Calu3 (cell line): Measurements from ENCODE around the gene ACTA1. TPM values are rescaled to one million over a fixed set of nuclear protein-coding genes. Genes with fewer than 3 reads are reported as not detected.
"Not testable (repeated sequence)": the region's sequence is repeated elsewhere in the genome, so short reads cannot be mapped to it uniquely, and the experiment has no call there.

Source experiments
- BruUV-seq: library from RNA; stranded (reverse); fragments of 400-500 nt; replicated peaks from 2 replicates; lab custom pipeline; 2021; lab: Mats Ljungman, UMichigan
- CTCF ChIA-PET: fragments of 300-600 bp; sonication (Branson Sonifier 250); formaldehyde crosslinking; loops from one replicate; lab custom pipeline; 2022; ENCODE audit warnings: antibody characterized with exemption; lab: Charles Lee
- DNase-seq: peaks from one replicate; pipeline ENCODE4 v3.0.0; 2022
- H3K27ac Mint-ChIP-seq: one replicate; pipeline ENCODE4 v1.8.0; 2022; ENCODE audit warnings: mixed read lengths; ENCODE audit not compliant: unreplicated experiment
- H3K27me3 Mint-ChIP-seq: one replicate; pipeline ENCODE4 v1.8.0; 2022; ENCODE audit warnings: mixed read lengths; ENCODE audit not compliant: unreplicated experiment
- H3K36me3 Mint-ChIP-seq: one replicate; pipeline ENCODE4 v1.8.0; 2022; ENCODE audit warnings: mild to moderate bottlenecking, moderate library complexity, mixed read lengths; ENCODE audit not compliant: insufficient read depth, unreplicated experiment
- H3K4me1 Mint-ChIP-seq: one replicate; pipeline ENCODE4 v1.8.0; 2022; ENCODE audit warnings: mild to moderate bottlenecking, low read depth, mixed read lengths; ENCODE audit not compliant: unreplicated experiment
- H3K4me3 Mint-ChIP-seq: one replicate; pipeline ENCODE4 v1.8.0; 2022; ENCODE audit warnings: mild to moderate bottlenecking, low read depth, moderate library complexity, mixed read lengths; ENCODE audit not compliant: unreplicated experiment
- H3K9me3 Mint-ChIP-seq: one replicate; pipeline ENCODE4 v1.8.0; 2022; ENCODE audit warnings: low read depth, mixed read lengths; ENCODE audit not compliant: unreplicated experiment
- intact Hi-C: fragments of 100-400 bp; cut with micrococcal nuclease; formaldehyde crosslinking; loops from one replicate; pipeline ENCODE4 v1.10.0; 2022; ENCODE audit not compliant: unreplicated experiment
- total RNA-seq: library from RNA; stranded (reverse); gene quantifications from 2 replicates; pipeline ENCODE4 v1.2.3, GENCODE V29; 2022
- TF ChIP-seq, protein P1 (sequence below): fragments of 200-600 bp; IDR thresholded peaks from one replicate; pipeline ENCODE4 v1.8.0; 2022; ENCODE audit warnings: antibody characterized with exemption; ENCODE audit not compliant: unreplicated experiment

The ACTA1 gene
- total RNA-seq, 1 experiment from 2014 or later: 0.45 TPM

DNA sequence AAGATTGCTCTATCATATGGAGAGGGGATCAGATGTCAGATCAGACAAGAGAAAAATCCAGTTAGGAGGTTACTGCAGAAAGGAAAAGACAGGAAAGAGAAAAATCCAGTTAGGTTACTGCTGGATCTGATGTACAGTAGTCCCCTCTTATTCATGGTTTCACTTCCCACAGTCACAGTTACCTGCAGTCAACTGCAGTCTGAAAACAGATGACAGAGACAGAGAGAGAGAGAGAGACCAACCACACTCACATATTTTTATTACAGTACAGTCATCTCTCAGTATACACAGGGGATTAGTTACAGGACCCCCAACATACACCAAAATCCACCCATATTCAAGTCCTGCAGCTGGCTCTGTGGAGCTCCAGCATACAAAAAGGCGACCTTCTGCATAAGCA is 45.0 kb upstream of the ACTA1 start:
- BruUV-seq: no TSS peak
- Mint-ChIP-seq H3K36me3 (peaks cover 19% of the 10 kb centered on the region), H3K27me3 (no peaks in the 10 kb centered on the region), H3K9me3 (no peaks in the 10 kb centered on the region), H3K4me1 (no peaks in the 10 kb centered on the region), H3K4me3 (no peak overlapping the region), H3K27ac (no peak overlapping the region)
- TF ChIP-seq, protein P1, sequence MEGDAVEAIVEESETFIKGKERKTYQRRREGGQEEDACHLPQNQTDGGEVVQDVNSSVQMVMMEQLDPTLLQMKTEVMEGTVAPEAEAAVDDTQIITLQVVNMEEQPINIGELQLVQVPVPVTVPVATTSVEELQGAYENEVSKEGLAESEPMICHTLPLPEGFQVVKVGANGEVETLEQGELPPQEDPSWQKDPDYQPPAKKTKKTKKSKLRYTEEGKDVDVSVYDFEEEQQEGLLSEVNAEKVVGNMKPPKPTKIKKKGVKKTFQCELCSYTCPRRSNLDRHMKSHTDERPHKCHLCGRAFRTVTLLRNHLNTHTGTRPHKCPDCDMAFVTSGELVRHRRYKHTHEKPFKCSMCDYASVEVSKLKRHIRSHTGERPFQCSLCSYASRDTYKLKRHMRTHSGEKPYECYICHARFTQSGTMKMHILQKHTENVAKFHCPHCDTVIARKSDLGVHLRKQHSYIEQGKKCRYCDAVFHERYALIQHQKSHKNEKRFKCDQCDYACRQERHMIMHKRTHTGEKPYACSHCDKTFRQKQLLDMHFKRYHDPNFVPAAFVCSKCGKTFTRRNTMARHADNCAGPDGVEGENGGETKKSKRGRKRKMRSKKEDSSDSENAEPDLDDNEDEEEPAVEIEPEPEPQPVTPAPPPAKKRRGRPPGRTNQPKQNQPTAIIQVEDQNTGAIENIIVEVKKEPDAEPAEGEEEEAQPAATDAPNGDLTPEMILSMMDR: no peak
- DNase-seq: no peak
- CTCF ChIA-PET: no interaction called here
- intact Hi-C loops: no loop called here

DNA sequence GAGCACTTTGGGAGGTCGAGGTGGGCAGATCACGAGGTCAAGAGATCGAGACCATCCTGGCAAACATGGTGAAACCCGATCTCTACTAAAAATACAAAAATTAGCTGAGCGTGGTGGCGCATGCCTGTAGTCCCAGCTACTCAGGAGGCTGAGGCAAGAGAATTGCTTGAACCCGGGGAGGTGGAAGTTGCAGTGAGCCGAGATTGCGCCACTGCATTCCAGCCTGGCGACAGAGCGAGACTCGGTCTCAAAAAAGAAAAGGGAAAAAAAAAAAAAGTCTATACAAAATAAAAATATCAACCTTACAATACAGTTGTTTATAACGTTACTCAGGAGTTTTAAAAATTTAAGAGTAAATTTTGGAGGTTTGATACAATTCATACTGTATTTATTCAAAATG is 42.0 kb upstream of the ACTA1 start:
- H3K27me3 Mint-ChIP-seq, DNase-seq, H3K9me3 Mint-ChIP-seq, H3K4me3 Mint-ChIP-seq, H3K27ac Mint-ChIP-seq, BruUV-seq, intact Hi-C loops, H3K4me1 Mint-ChIP-seq: not testable (repeated sequence)
- peaks cover 15% of the 10 kb centered on the region for H3K36me3 Mint-ChIP-seq
- CTCF ChIA-PET: interaction anchor here (0.6 kb wide), 1 partner anchor 15 kb away, joined by 3 read pairs; no protein-coding TSS in a partner anchor

DNA sequence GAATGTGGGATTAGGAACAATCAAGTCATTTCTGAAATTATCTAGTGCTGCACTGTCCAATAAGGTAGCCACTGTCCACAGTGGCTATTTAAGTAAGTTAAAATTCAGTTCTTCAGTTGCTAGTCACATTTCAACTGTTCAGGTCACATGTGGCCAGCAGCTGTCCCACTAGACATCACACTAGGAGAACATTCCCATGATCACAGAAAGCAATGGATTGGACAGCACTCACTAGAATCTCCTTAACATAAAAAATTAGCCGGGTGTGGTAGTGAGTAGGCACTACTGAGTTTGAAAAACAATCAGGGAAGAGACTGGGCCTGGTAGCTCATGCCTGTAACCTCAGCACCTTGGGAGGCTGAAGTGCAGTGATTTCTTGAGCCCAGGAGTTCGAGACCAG is 40.6 kb upstream of the ACTA1 start:
- no peak overlapping the region for H3K4me3 Mint-ChIP-seq
- TF ChIP-seq, protein P1: no peak
- no peaks in the 10 kb centered on the region for H3K9me3 Mint-ChIP-seq
- H3K36me3 Mint-ChIP-seq: peaks cover 26% of the 10 kb centered on the region
- H3K4me1 Mint-ChIP-seq: no peaks in the 10 kb centered on the region
- BruUV-seq: no TSS peak
- no peaks in the 10 kb centered on the region for H3K27me3 Mint-ChIP-seq
- H3K27ac Mint-ChIP-seq: no peak overlapping the region
- CTCF ChIA-PET: no interaction called here
- no peak for DNase-seq
- intact Hi-C loops: no loop called here

DNA sequence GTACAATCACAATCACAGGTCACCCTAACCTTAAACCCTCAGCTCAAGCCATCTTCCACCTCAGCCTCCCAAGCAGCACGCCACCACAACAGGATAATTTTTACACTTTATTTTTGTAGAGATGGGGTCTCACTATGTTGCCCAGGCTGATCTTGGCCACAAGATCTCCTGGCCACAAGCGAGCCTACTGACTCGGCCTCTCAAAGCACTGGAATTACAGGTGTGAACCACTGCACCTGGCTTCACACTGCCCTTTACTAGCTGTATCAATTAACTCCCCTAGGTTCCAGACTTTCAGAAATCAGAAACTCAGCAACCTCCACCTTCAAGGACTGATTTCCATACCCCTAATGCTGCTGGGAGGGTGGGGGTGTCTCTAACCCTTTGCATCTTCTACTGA is 37.3 kb upstream of the ACTA1 start:
- Mint-ChIP-seq H3K27ac (no peak overlapping the region), H3K36me3 (peaks cover 37% of the 10 kb centered on the region), H3K27me3 (no peaks in the 10 kb centered on the region), H3K4me1 (no peaks in the 10 kb centered on the region), H3K4me3 (no peak overlapping the region), H3K9me3 (no peaks in the 10 kb centered on the region)
- intact Hi-C loops: no loop called here
- no TSS peak for BruUV-seq
- DNase-seq: no peak
- CTCF ChIA-PET: no interaction called here
- TF ChIP-seq, protein P1: no peak

DNA sequence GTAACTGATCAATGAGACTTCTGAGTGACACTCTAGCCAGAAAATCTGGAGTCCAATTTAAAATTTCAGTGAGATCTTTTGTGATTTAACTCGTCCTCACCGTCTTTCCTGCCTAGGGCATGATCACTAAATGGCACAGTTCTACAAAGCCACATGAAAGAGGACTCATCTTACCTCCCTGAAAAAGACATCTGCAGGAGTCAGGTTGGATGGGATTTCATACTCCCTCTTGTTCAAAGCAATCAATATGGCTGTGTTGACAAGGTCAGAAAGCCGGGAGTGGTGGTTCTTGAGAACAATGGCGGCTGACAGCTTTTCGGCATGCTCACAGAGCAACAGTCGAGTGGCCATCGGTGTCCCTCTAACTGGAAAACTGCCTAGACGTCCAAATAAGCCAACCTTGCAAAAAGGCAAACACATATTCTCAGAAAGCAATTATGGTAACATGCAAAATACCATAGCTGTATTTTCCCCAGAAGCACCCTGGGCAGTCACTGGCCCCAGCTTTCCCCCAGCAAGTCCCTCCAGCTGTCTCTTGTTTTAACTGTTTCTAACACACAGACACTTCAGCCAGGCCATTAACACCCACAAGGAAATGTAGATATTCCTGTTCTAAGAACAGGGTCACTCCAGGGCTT is 36.6 kb upstream of the ACTA1 start:
- no peak for DNase-seq
- no TSS peak for BruUV-seq
- no peak overlapping the region for H3K4me3 Mint-ChIP-seq
- TF ChIP-seq, protein P1: no peak
- intact Hi-C loops: no loop called here
- CTCF ChIA-PET: no interaction called here
- no peak overlapping the region for H3K27ac Mint-ChIP-seq
- peaks cover 36% of the 10 kb centered on the region for H3K36me3 Mint-ChIP-seq
- H3K27me3 Mint-ChIP-seq: no peaks in the 10 kb centered on the region
- H3K9me3 Mint-ChIP-seq: no peaks in the 10 kb centered on the region
- no peaks in the 10 kb centered on the region for H3K4me1 Mint-ChIP-seq
